Endothelial cell of umbilical vein (primary cell): ENCODE data around the gene SLC30A3. TPM values are rescaled to one million over a fixed set of nuclear protein-coding genes. Genes with fewer than 3 reads are reported as not detected.

Source experiments
- BruUV-seq: library from RNA; stranded (reverse); fragments of 400-500 nt; replicated peaks from 2 replicates; lab custom pipeline; 2021; lab: Mats Ljungman, UMichigan
- CTCF ChIA-PET: fragments of 300-600, 350-600 bp; sonication (Branson Sonifier 250); formaldehyde crosslinking; loops from one replicate; lab custom pipeline; 2021; ENCODE audit warnings: antibody characterized with exemption, inconsistent platforms; lab: Charles Lee
- POLR2A ChIA-PET: fragments of 300-600, 350-600 bp; sonication (Branson Sonifier 250); formaldehyde crosslinking; loops from one replicate; lab custom pipeline; 2021; ENCODE audit warnings: antibody characterized with exemption, inconsistent platforms; lab: Charles Lee
- DNase-seq: peaks from one replicate; pipeline ENCODE4 v3.0.0-alpha.2; 2011; ENCODE audit warnings: low read depth, low spot score
- FAIRE-seq: peaks from 2 replicates; lab custom pipeline; 2011; peaks lifted over from hg19 to GRCh38; lab: Jason Lieb, UNC
- H2AFZ ChIP-seq: 2 replicates; pipeline ENCODE4 v1.6.0; 2012; ENCODE audit warnings: low read depth, low read length, control low read depth, inconsistent platforms
- H3K27ac ChIP-seq: 2 replicates; pipeline ENCODE4 v1.5.1; 2011; ENCODE audit warnings: low read depth, mild to moderate bottlenecking, control low read depth, low read length, moderate library complexity; ENCODE audit not compliant: insufficient read depth
- H3K27me3 ChIP-seq, 2 experiments: 2 replicates each; pipeline versions ENCODE4 v1.6.0 to v1.6.1; 2011; ENCODE audit warnings: low read length in 2 of 2, mixed read lengths in 1 of 2; ENCODE audit not compliant: control insufficient read depth in 2 of 2, insufficient read depth in 2 of 2
- H3K36me3 ChIP-seq, 2 experiments: 2 replicates in 1 of 2; 3 replicates in 1 of 2; pipeline ENCODE4 v1.5.1; 2011; ENCODE audit warnings: low read length in 2 of 2, mild to moderate bottlenecking in 1 of 2, moderate library complexity in 1 of 2; ENCODE audit not compliant: control insufficient read depth in 2 of 2, insufficient read depth in 2 of 2; ENCODE audit errors: extremely low read depth in 1 of 2
- H3K4me1 ChIP-seq: 3 replicates; pipeline ENCODE4 v1.5.1; 2011; ENCODE audit warnings: mild to moderate bottlenecking, low read length; ENCODE audit not compliant: control insufficient read depth, insufficient read depth; ENCODE audit errors: extremely low read depth
- H3K4me2 ChIP-seq: 2 replicates; pipeline ENCODE4 v1.6.1; 2011; ENCODE audit warnings: low read length, control low read depth, mixed read lengths; ENCODE audit not compliant: insufficient read depth
- H3K4me3 ChIP-seq, 3 experiments: fragments of 200-600 bp in 1 of 3; sonication (generic), shearing (Covaris generic) in 1 of 3; replicated peaks in 1 of 3; 2 replicates each; pipeline ENCODE4 v1.5.1; 2011 to 2016; ENCODE audit warnings: control low read depth in 3 of 3, low read length in 3 of 3, mild to moderate bottlenecking in 2 of 3, inconsistent platforms in 1 of 3, low read depth in 1 of 3, moderate library complexity in 1 of 3; ENCODE audit not compliant: insufficient read depth in 1 of 3
- H3K79me2 ChIP-seq: 2 replicates; pipeline ENCODE4 v1.6.0; 2012; ENCODE audit warnings: low read length, inconsistent platforms; ENCODE audit not compliant: control insufficient read depth, insufficient read depth
- H3K9ac ChIP-seq: replicated peaks from 2 replicates; pipeline ENCODE3; 2011; ENCODE audit warnings: low read length, control low read depth; ENCODE audit not compliant: insufficient read depth; ENCODE audit errors: extremely low read depth
- H3K9me1 ChIP-seq: replicated peaks from 3 replicates; pipeline ENCODE4 v1.6.0; 2011; ENCODE audit warnings: mild to moderate bottlenecking, low read length; ENCODE audit not compliant: control insufficient read depth, insufficient read depth; ENCODE audit errors: extremely low read depth
- H3K9me3 ChIP-seq: replicated peaks from 2 replicates; pipeline ENCODE4 v1.5.1; 2012; ENCODE audit warnings: low read length, inconsistent platforms; ENCODE audit not compliant: control insufficient read depth, insufficient read depth
- H4K20me1 ChIP-seq: replicated peaks from 2 replicates; pipeline ENCODE3; 2011; ENCODE audit warnings: mild to moderate bottlenecking, low read length; ENCODE audit not compliant: control insufficient read depth, insufficient read depth; ENCODE audit errors: extremely low read depth
- CTCF ChIP-seq, 2 donors: IDR thresholded peaks; 1 replicate in 1 of 2; 2 replicates in 1 of 2; pipeline ENCODE4 v1.5.1; 2011; ENCODE audit warnings: low read length in 2 of 2, mild to moderate bottlenecking in 2 of 2, moderate library complexity in 2 of 2, control low read depth in 1 of 2, inconsistent platforms in 1 of 2, low read depth in 1 of 2; ENCODE audit not compliant: insufficient read depth in 1 of 2; ENCODE audit errors: extremely low read depth in 1 of 2
- EZH2 ChIP-seq: IDR thresholded peaks from 2 replicates; pipeline ENCODE4 v1.6.1; 2012; ENCODE audit warnings: borderline replicate concordance, low read depth, mild to moderate bottlenecking, moderate library complexity, low read length, inconsistent platforms; ENCODE audit not compliant: severe bottlenecking
- FOS ChIP-seq: IDR thresholded peaks from 2 replicates; pipeline ENCODE4 v1.6.1; 2011; ENCODE audit warnings: mild to moderate bottlenecking, low read length, moderate library complexity, borderline replicate concordance; ENCODE audit not compliant: insufficient read depth
- GATA2 ChIP-seq: IDR thresholded peaks from 2 replicates; pipeline ENCODE4 v1.7.0; 2011; ENCODE audit warnings: low read depth, mild to moderate bottlenecking, moderate library complexity, mixed read lengths, low read length; ENCODE audit not compliant: insufficient read length, insufficient read depth
- JUN ChIP-seq: IDR thresholded peaks from 2 replicates; pipeline ENCODE4 v1.6.1; 2011; ENCODE audit warnings: borderline replicate concordance, low read depth; ENCODE audit not compliant: insufficient read length, insufficient read depth
- MAX ChIP-seq: IDR thresholded peaks from 2 replicates; pipeline ENCODE4 v1.6.1; 2011; ENCODE audit not compliant: insufficient read depth, insufficient read length
- MYC ChIP-seq: IDR thresholded peaks from one replicate; pipeline ENCODE4 v1.6.1; 2011; ENCODE audit warnings: mild to moderate bottlenecking, low read depth, low read length
- POLR2A ChIP-seq: IDR thresholded peaks from 2 replicates; pipeline ENCODE4 v1.6.1; 2012; ENCODE audit warnings: low read depth, mild to moderate bottlenecking, control low read depth, low read length
- POLR2AphosphoS5 ChIP-seq: IDR thresholded peaks from 2 replicates; pipeline ENCODE4 v1.6.1; 2012; ENCODE audit warnings: low read depth, mild to moderate bottlenecking, control low read depth, low read length, moderate library complexity; ENCODE audit not compliant: insufficient read depth
- dilution Hi-C: fragments of 300-500 bp; cut with MboI; formaldehyde crosslinking; loops from one replicate; pipeline ENCODE4 v1.15.0; 2019; ENCODE audit warnings: low sequenced_read_pairs; ENCODE audit not compliant: extremely low pct_ligation_motif_present
- intact Hi-C: fragments of 100-400 bp; cut with micrococcal nuclease; formaldehyde crosslinking; loops from one replicate; pipeline ENCODE4 v1.10.0; 2022
- polyA plus RNA-seq, 4 experiments: library from polyadenylated mRNA; depleted of rRNA in 3 of 4; stranded (reverse) in 3 of 4; unstranded in 1 of 4; fragments of >200 nt; gene quantifications; 2 replicates each; pipeline versions ENCODE4 v1.2.1 to v1.2.3, GENCODE V29; 2011 to 2012; ENCODE audit warnings: missing spikeins in 1 of 4
- total RNA-seq: library from RNA; stranded (reverse); gene quantifications from 2 replicates; pipeline ENCODE4 v1.2.3, GENCODE V29; 2021

The SLC30A3 gene
- total and polyA plus RNA-seq, 2 donors (not counting 3 experiments of a cell fraction or from before 2014, with no cell fraction given): 16.7 to 63.9 TPM

- H2AFZ ChIP-seq: no peak overlapping the region
- POLR2A ChIA-PET: no interaction called here
- H3K27me3 ChIP-seq: no peaks in the 10 kb centered on the region
- intact Hi-C loops: no loop called here
- H3K36me3 ChIP-seq: peaks cover 29 to 41% of the 10 kb centered on the region in 2 experiments
- no TSS peak for BruUV-seq
- FAIRE-seq (no peak), DNase-seq (no peak)
- CTCF ChIA-PET: no interaction called here
- H3K9me1 ChIP-seq: no peaks in the 10 kb centered on the region
- no peaks in the 10 kb centered on the region for H3K9me3 ChIP-seq
- no peak overlapping the region for H3K4me3 ChIP-seq
- H3K9ac ChIP-seq: no peak overlapping the region
- H3K27ac ChIP-seq: no peak overlapping the region
- H4K20me1 ChIP-seq: no peaks in the 10 kb centered on the region
- no peak for TF ChIP-seq POLR2A
- TF ChIP-seq GATA2: no peak
- H3K79me2 ChIP-seq: peaks cover 14% of the 10 kb centered on the region
- dilution Hi-C loops: no loop called here
- peaks cover 13% of the 10 kb centered on the region for H3K4me1 ChIP-seq
- H3K4me2 ChIP-seq: no peak overlapping the region
These were observed 54.3 kb downstream of the SLC30A3 start for GRCh38 chr2:27208486-27209050.

DNA sequence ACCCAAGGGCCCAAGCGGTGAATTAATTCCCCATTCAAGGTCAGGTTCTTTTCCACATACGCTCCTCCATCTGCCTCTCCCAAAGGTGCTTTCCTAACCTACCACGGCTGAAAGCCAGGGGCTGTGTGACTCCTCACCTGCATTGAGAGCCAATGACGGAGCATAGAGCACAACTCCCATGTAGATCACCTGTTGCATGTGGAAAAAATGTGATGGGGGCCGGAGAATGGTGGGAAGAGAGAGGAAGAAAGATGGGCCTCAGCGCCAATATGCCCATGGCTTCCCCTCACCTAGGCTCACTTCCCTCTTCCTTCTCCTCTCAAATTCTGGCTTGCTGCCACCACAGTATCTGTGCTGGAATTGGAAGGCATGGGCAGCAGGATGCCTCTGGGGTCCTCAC is 56.5 kb downstream of the SLC30A3 start:
- Histone ChIP-seq H2AFZ (no peak overlapping the region), H3K9ac (no peak overlapping the region), H3K4me1 (peaks cover 5% of the 10 kb centered on the region), H3K27ac (no peak overlapping the region), H3K9me1 (no peaks in the 10 kb centered on the region), H3K9me3 (no peaks in the 10 kb centered on the region), H3K79me2 (peaks cover 13% of the 10 kb centered on the region), H3K4me3 (no peak overlapping the region), H3K27me3 (no peaks in the 10 kb centered on the region), H4K20me1 (no peaks in the 10 kb centered on the region), H3K36me3 (peaks cover 37 to 48% of the 10 kb centered on the region in 2 experiments), H3K4me2 (no peak overlapping the region)
- DNase-seq: no peak
- CTCF ChIA-PET: no interaction called here
- BruUV-seq: no TSS peak
- intact Hi-C loops: no loop called here
- TF ChIP-seq GATA2: no peak
- no peak for TF ChIP-seq CTCF (IDR thresholded peaks at IDR 0.05; ENCODE audit: extremely low read depth in 1 of 2, insufficient read depth in 1 of 2, low read depth in 1 of 2, low read length in 2 of 2)
- TF ChIP-seq POLR2A: no peak
- TF ChIP-seq POLR2AphosphoS5: no peak
- no peak for TF ChIP-seq FOS
- TF ChIP-seq MAX: no peak
- no peak for TF ChIP-seq MYC
- no peak for TF ChIP-seq JUN
- TF ChIP-seq EZH2: no peak
- FAIRE-seq: no peak
- dilution Hi-C loops: no loop called here
- POLR2A ChIA-PET: no interaction called here
